ENCODE measurements around the gene AATK. TPM values are rescaled to one million over a fixed set of nuclear protein-coding genes. Genes with fewer than 3 reads are reported as not detected.
"Not testable (repeated sequence)": the region's sequence is repeated elsewhere in the genome, so short reads cannot be mapped to it uniquely, and the experiment has no call there.

AATK gene
- total RNA-seq, 1 donor from 2014 or later: 10.1 TPM

DNA sequence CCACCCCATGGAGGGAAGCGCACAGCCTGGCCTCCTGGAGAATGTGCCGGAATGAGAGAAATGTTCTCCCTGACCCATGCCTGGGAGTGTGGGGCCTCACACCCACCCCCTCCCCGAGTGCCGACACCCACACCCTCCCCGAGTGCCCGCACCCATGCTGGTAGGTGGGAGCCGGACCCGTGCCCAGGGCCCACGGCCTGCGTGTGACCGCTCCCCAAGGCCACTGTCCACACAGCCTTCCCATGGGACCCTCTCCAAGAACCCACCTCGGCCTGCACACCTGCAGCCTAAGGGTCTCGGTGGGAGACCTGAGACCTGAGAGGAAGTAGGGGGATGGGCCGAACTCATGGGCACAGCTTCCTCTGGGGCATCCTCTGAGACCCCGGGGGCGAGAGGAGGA is 4.0 kb downstream of the AATK start:
- no peak for DNase-seq

DNA sequence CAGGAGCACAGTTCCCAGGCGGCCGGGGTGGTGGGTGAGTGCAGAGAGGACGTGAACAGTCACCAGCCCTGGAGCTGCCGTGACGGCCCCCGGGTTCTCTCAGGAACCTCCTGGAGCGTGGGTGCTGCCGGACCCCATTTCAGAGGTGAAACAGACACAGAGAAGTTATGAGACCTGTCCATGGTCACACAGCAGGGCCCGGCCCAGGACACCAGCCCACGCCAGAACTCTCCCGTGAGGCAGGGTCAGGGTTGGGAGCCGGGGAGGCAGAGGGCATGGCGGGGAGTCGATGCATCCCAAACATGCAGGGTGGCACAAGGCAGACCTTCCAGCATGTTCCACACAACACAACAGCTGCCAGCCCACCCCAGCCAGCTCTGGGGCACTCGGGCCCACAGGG is 4.5 kb downstream of the AATK start:
- DNase-seq: no peak

DNA sequence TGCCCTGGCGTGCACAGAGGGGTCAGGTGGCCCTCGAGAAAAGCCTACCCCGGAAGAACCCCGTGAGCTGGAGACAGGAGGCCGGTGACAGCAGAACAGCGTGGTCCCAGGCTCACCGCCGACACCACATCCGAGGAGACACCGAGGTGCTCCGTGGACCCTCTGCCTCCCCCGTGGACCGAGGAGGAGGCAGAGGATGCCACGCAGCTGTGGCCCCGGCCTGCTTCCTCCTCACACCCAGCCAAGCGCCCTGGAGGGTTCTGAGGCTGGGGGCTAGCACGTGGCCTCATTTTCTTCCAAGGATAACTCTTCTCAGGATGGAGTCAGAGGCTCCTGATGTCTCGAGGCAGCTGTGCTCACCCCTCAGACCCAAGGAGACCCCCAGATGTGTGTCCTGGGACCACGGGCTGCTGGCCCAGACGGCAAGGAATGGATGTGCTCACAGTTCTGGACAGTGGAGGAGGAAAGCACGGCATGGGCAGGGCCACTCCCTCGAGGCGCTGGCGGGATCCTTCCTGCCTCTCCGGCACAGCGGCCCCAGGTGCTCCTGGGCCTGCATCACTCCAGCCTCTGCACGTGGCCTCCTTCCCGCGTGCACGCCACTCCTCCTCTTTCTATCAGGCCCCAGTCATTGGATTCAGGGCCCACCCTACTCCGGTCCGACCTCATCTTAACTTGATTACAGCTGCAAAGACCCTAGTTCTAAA is 5.1 kb downstream of the AATK start:
- no peak for DNase-seq

DNA sequence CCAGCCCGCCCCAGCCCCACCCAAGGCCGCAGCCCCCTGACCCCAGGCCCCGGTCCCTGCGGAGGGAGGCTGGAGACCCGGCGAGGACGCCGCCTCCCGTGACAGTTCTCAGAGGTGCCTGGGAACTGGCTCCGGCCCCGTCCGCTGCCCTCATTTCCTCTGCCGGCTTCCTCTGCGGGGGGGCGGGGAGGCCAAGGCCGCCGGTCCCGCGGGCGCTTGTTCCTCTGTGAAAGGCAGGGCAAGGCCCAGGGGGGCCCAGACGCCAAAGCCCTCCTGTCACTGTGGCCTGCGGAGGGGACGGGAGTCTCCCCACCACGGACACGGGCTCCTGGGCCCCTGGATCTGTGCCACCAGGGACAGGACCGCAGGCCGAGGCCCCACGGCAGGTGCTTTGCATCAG is 5.7 kb downstream of the AATK start:
- no peak for DNase-seq

DNA sequence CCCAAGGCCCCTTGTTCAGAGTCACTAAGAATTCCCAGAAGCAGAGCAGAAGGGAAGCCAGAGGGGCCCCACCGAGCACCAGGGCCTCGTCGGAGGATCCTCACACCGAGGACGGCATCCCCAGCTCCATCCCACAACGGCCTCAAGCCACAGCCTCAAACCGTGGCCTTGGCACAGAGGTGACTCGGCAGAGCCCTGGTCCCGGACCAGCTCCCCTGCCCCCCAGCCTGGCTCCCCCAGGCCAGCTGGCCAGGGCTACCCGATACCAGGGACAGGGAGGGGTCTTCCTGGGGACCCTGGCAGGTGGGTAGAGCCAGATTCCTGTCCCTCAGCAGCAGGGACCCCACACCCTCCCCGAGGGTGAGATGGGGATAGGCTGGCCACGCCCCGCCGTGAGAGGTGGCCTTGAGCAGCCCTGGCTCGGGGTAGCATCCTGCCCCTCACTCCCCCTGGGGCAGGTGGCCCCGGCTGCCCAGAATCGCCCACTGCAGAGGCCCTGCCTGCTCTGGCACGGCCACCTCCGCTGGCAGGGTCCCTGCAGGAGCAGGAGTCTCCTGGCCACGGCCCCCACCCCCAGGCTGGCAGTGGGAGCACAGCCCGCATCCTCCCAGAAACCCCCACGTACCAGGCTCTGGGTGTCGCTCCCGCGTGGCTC is 6.3 kb downstream of the AATK start:
- no peak for DNase-seq

DNA sequence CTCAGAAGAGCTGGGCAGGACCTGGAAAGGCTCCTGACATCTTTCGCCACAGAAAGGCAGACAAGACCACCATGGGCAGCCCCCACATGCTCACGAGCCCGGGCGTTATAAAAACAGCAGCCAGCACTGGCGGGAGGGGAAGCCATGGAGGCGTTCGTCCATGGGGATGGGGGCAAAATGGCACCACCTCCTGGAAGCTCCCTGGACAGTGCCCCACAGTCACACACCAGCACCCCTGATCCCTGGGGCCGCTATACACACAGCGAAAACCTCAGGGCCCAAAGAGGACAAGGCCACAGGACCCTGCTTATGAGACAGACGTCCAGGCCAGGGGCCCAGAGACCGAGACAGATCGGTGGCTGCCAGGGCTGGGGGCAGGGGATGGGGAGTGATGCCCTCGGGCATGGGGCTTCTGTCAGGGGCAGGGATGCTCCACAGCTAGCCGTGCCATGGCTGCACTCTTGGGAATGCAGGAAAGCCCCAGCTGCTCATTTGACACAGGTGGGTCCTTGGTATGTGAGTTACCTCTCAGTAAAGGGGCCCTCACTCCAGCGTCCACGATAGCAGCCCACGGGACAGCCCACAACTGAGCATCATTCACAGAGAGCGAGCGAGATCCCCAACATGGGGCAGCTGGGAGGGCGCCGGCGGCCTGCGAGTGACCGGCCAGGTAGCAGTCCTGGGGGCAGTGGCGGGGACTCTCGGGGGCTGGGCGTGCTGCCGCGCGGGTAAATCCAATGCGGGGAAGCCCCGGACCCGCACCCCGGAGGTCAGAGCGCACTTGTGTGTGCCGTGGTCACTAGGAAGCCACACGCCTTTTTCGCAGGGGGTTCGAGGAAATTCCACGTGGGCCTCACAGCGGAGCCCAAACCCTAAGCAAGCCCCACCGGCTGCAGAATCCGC is 7.1 kb downstream of the AATK start:
- DNase-seq: no peak

DNA sequence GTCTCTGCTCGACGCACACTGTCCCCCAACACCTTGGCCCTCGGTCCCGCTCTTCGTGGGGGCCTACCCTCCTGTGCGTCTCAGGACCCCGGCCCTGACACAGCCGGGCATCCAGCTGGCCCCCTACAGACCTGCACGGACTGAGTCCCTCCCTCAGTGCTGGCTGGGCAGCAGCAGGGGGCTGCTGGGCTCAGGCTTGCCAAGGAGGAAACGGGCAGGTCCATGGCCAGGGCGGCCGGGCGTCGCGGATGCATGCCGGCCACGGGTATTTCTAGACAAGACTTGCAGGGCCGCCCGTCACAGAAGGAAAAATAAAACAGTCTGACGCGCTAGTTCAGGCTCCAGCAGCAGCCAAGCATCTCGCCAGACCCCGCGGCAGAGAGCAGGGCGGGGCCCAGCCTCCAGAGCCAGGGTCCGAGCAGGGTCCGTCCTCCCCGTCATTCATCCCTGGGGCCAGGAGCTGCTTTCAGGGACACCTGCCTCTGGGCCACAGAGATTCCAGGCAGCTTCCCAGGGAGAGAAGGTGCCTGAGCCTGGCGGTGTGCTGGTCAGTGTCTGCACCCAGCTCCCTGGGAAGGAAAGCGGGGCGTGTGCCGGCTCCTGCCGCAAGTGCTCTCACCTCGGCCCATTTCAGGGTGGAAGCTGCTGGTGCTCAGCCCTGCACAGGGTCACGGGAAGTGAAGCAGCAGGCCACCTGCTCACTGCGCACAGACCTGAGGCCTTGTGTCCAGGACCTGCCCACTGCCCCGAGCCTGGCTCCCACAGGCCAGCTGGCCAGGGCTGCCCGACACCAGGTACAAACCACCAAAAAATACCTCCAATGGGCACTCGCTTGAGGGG is 8.0 kb downstream of the AATK start:
- no peak for DNase-seq

DNA sequence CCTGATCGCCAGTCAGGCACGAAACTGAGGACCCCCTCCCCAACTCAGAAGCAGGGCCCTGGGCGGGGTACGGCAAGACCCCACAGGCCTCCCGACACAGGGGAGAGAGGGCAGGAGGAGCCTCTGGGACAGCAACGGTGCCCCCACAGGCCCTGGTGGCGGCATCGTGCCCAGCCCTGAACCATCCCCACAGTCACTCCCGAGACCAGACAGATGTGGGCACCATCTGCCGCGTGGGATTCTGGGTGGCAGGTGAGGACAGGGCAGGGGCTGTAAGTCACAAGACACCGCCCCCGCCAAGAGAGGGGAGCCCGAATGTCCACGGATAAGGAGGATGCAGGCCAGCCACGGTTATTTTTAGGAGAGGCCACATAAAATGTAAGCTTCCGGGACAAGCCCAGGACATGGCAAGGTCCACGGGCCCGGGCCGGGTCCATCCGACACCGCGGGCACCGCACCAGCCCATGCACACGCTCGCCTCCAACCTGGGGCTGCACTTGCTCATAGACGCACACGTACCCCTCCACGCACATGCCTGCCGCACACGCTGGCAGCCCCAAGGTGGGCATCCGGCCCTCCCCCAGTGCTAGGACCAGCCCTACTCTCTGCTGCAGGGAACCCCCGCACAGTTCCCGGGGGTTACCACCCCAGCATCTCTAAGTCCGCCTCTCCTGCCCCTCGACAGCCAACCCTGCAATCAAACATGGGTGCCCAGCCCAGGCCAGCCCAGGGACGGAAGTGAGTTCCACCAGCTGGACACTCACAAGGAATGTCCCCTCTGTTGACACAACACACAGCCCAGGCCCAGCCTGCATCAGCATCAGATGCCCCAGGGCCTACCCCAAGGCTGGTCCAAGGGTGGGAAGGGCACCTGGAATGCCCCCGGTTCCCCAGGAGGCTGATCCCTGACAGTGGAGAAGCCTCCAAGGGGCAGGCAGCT is 8.9 kb downstream of the AATK start:
- DNase-seq: no peak

DNA sequence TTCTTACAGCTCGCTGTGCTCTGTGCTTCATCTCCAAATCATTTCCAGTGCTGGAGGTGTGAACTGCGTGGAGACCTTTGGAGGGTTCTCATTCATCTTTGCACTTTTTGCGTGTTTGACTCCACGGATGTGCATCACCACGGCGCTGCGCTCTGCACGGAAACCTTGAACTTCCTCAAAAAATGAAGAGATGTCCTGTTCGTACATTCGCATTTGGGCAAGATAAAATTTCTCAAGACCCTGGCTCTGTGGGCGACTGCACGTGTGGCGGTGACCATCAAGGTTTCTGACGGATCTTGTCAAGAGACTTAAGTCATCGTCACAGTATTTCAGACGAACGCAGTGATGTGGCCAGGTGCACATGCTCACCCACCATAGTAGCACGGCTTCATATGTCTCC is 11.1 kb downstream of the AATK start:
- DNase-seq: no peak

DNA sequence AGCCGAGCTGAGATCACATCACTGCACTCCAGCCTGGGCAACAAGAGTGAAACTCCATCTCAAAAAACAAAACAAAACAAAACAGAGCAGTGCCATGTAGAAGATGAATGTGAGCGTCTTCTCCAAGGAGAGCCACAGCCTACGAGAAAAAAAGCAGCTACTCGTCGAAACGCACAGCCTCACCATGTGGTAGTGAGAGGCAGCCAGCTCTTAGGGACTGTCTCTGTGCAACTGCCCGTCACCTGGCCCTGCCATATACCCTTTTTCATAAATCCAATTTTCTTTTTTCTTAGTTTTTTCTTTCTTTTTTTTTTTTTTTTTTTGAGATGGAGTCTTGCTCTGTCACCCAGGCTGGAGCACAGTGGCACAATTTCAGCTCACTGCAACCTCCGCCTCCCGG is 12.0 kb downstream of the AATK start:
- DNase-seq: not testable (repeated sequence)

DNA sequence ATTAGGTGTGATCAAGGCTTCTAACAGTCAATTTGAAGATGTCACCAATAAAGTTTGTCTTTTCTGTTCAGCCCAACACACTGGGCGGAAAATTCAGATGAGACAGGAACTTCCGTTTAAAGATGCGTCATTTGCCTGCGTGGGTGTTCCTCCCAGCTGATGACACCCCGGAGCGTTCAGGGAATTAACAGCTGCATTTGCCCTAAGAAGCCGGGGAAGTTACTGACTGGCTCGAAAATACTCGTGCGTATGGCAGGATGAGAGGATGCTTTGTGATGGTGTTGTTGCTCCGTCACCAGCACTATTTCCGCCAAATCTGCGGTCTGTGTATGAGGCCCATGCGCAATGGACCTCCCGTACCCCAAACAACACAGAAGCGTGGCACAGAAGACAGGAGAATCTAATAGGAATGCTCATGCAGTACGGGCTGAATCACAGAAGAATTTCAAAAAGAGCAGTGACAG is 12.6 kb downstream of the AATK start:
- DNase-seq: peak; percentile 75

DNA sequence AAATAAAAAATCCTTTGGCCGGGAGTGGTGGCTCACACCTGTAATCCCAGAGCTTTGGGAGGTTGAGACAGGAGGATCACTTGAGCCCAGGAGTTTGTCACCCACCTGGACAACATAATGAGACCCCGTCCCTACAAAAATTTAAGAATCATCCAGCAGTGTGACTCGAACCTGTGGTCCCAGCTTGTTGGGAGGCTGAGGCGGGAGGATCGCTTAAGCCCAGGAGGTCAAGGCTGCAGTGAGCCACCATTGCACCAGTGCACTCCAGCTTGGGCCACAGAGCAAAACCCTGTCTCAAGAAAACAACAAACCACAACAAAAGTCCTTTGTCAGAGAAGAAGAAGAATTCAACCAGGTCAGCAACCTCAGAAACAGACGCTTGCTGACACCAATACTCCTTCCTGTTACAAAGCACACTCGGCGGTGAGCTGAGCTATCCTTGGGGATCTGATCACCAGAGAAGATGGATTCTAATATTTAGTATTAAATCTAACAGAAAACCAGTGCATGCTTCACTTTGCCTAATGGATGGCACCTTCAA is 13.7 kb downstream of the AATK start:
- DNase-seq: no peak

DNA sequence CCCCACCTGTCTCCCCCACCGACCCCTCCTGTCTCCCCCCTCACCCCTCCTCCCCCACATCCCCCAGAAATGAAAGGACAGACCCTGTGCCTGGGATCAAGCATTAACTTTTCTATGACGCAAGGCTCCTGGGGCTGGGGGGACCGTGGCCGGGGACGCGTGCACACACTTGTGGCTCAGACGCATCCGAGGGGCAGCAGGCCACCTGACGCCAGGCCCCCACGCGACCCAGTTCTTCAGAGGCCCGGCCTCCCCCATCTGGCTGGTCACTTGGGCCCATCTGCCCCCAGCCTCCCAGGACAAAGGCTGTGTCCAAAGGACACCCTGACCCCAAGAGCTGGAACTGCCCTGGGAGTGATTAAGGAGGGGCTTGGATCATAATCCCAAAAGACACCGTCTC is 14.7 kb downstream of the AATK start:
- DNase-seq: no peak

DNA sequence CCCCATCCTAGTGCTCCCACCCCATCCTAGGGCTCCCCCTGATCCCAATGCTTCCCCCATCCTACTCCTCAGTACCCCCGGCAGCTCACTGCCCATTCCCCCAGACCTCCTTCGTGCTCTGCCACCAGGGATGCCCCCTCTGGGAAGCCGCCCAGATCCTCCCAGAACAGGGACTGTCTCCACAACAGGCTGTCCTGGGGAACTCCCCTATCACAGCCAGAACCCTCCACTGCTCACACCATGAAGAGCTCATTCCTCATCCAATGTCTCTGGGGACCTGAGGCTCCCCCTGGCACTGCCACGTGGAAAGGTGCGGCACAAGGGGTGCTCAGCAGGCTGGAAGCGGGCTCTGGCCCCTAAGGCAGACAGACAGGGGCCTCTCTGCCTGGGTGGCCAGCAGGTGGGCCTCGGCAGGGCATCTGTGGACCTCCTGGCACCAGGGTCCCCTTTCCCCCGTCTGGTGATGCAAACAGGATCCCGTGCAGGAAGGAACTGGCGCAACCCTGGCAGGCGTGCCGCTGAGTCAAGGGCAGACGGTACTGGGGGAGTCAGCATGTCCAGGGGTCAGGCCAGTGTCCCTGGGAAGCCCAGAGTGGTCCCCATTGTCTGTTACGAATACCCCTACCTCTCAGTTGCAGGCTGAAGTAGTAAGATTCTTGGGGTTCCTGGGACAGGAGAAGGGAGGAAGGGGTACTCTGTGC is 15.5 kb downstream of the AATK start:
- DNase-seq: no peak

DNA sequence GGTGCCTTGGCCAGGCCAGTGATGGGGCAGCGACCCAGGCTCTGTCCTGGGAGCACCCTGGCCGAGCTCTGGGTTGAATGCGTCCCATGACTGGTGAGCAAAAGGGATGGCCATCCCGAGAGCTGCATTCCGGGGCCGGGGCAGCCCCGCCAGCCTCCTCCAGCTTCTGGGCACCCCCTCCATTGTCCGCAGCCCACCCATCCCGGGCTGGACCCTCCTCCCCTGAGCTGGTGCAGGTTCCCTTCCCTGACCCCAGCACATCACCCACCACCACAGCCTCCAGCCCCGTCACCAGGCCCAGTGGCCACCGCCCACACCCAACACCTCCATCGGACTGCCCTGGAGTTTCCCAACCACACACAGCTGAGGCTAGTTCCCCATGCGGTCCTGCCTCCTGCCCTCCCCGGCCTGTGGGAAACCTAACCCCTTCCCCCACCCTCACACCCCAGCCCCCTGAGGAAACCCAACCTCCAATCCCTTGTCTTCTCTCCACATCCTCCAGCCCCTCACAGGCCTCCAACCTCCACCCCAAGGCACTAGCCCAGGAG is 17.0 kb downstream of the AATK start:
- no peak for DNase-seq

DNA sequence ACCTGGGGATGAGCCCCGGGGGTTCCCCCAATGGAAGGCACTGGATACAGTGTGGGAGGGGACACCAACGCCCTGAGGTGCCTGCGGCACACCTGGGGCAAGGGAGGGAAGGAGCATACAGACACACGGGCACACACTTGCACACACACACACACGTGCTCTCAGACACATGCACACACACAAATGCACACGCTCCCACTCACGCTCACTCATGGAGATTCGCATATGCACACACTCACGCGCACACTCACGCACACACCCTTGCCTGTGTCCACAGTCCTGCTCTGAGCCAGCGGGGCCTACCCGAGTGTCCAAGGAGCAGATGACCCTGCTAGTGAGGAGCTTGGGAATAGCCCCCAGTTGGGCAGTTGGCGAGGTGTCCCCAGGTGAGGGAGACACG is 17.4 kb downstream of the AATK start:
- no peak for DNase-seq

DNA sequence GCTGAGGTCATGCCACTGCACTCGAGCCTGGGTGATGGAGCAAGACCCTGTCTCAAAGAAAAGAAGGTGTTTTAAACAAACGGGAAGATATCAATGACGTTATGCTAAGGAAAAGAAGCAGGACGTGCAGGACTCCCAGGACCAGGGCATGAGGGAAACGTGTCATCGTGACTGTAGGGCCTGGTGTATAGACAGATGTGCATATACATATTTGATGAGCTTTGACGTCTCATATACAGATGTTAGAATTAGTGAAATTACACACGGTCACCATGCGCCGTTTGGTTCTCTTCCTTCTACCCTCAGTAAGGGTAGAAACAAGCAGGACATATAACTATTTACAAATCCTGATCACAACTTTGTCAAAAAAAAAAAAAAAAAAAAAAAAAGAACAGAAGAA is 18.3 kb downstream of the AATK start:
- DNase-seq: no peak

DNA sequence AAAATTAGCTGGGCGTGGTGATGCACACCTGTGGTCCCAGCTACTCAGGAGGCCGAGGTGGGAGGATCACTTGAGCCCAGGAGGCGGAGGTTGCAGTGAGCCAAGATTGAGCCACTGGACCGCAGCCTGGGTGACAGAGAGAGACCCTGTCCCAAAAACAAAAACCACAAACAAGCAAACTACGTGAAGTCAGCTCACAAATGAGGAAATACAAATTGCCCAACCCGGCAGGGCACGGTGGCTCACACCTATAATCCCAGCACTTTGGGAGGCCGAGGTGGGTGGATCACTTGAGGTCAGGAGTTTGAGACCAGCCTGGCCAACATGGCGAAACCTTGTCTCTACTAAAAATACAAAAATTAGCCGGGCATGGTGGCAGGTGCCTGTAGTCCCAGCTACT is 19.8 kb downstream of the AATK start:
- not testable (repeated sequence) for DNase-seq

DNA sequence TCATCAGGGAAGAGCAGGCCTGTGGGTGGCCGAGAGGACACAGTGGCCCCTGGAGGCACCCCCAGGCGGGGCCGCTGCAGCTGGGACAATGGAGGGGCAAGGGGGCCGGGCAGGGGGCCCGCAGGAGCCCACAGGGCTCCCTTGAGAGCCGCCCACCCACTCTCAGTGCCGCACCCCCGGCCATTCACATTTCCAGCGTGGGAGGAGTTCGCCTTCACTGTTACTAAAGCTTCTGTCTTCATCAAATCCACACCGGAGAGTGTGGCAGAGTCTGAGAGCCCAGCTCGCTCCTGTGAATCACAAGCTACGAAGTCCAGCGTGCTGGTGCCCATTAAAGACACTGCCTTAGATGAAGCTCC is 21.6 kb downstream of the AATK start:
- DNase-seq: no peak
